HEK293T (cell line): ENCODE data around the gene DDX41.

Source experiments
- BHLHE40 ChIP-seq: fragments of 450-650 bp; IDR thresholded peaks from 2 replicates; pipeline ENCODE4 v1.6.1; 2016; ENCODE audit warnings: mild to moderate bottlenecking, moderate library complexity, borderline replicate concordance
- CTBP1 ChIP-seq: fragments of 450-650 bp; IDR thresholded peaks from 2 replicates; pipeline ENCODE4 v1.6.1; 2016; ENCODE audit warnings: borderline replicate concordance
- ELF4 ChIP-seq: fragments of 450-650 bp; IDR thresholded peaks from 2 replicates; pipeline ENCODE4 v1.6.1; 2017; ENCODE audit warnings: antibody characterized with exemption
- FOXA1 ChIP-seq: fragments of 450-650 bp; IDR thresholded peaks from 2 replicates; pipeline ENCODE4 v1.6.1; 2016; ENCODE audit warnings: mild to moderate bottlenecking
- SUZ12 ChIP-seq: fragments of 450-650 bp; IDR thresholded peaks from 2 replicates; pipeline ENCODE4 v1.6.1; 2016; ENCODE audit warnings: mild to moderate bottlenecking
- ZNF384 ChIP-seq: fragments of 450-650 bp; IDR thresholded peaks from 2 replicates; pipeline ENCODE4 v1.6.1; 2016

DNA sequence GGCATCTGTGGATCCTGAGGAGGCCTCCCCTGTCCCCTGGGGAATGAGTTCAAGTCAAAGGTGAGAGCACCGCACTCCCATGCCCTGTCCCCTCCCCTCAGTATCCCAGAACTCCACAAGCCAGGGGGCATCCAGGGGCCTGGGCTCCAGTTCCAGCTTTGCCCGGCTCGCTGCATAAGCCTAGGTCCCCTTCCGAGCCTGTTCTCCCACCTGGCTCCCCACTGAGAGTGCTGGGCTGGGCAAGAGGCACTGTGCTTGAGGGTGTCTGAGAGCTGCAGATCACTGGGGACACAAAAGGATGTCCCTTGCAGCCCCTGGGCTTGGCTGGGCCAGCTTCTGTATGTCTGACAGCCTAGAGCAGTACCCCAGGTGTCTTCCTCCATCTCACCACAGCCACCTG, 11.7 kb downstream of the DDX41 start:
- no peak for TF ChIP-seq FOXA1
- no peak for TF ChIP-seq SUZ12
- TF ChIP-seq ZNF384 = no peak
- TF ChIP-seq BHLHE40 = no peak
- TF ChIP-seq ELF4 = no peak
- TF ChIP-seq CTBP1 = no peak
